NCI-H2227 (cell line): ENCODE measurements around the gene EFCAB10.
A peak's percentile ranks its signal among the peaks of the same experiment; 100 is the strongest.

Source experiments
- DNase-seq: peaks from one replicate; lab custom pipeline; 2025; ENCODE audit not compliant: unreplicated experiment; lab: John Stamatoyannopoulos, UW

Gene EFCAB10

GRCh38 chr7:105581066-105581811 lies at the start of gene EFCAB10:
EFCAB10 (minus strand) TSS chr7:105581493; CDS start chr7:105581463, 30 bp downstream.
- peak; percentile 95 for DNase-seq

GRCh38 chr7:105625986-105626385 lies 44.7 kb upstream of the EFCAB10 start:
- DNase-seq = no peak

- no peak for DNase-seq
Observed at GRCh38 chr7:105623906-105624305, 42.6 kb upstream of the EFCAB10 start.

DNA sequence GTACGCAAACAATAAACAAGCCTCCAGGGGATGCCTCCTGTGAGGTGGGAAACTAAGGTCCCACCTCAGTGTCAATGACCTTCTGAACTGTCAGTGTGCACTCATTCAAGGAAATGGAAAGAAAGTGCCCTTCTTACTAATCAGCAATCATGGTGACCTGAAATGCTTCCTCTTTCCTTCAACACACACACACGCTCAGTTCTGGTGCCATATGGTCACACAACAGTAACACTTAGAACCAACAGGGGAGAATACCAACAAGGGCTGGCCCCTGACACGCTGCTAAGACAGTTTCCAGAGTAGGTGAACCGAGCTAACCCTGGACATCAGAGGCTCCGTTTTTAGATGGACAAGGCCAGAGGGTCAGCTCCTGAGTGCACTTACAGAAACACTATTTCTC lies 42.1 kb upstream of the EFCAB10 start:
- no peak for DNase-seq

DNA sequence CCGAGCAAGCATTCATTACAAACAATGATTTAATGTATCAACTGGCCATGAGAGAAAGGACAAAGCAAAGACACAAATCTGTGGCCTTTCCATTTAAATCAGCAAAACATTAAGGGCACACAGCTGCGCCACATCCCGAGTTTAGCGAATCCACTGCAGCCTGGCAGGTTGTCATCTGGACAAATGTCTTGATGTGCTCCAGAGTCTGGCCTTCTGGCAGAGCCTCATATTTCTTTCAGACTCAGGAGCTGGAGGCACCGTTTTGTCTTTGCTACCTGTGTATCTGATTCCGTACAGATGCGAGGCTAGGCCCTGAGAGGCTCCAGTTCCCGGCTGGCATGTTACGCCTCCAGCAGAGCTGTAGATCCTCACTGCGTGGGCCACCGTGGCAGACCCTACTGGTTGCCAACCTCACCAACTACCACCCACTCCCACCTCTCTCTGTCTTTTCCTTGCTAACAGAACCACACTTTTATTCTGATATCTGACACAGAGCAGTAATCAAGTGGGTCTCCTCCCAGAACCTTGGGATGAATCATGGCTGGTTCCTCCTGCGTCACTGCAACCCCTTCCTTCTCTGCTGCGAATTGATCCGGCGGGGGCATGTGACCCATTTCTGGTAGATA lies 40.9 kb upstream of the EFCAB10 start:
- no peak for DNase-seq

DNA sequence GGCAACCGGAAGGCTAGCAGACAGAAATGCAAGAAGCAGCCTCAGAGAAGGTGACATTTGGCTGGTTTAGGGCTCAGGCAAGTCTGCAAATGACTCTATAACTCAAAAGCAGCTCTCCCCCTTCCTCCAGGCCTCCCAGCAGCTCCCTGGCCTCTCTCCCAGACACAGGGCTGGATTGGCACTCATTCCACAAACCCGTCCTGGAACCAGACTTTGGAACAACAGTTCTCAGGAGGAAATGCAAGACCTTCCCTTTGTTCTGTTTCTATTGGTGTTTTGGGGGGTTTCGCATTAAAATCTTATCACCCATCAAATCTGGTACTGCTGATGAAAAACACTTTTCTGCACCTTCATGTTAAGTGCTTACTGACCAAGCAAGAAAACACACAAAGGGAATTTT lies 40.3 kb upstream of the EFCAB10 start:
- no peak for DNase-seq

DNA sequence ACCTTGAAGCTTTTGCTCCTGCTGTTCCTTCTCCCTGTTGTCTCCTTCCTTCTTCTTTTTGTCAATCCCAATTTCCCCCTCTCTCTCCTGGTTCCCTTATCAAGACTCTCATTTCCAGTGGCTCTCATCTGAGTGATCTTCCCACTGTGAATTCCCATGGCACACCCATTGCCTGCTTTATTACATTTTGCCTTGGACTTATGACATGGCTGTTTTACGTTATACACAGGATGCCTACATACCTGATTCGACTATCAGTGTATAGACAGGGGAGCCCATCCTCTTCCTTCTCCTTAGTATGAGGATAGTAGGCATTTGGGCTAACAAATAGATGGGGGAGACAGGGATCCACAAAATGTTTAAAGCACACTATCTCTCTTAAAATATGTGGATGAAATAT lies 39.9 kb upstream of the EFCAB10 start:
- DNase-seq = no peak

GRCh38 chr7:105619590-105619989 lies 38.3 kb upstream of the EFCAB10 start:
- no peak for DNase-seq

DNA sequence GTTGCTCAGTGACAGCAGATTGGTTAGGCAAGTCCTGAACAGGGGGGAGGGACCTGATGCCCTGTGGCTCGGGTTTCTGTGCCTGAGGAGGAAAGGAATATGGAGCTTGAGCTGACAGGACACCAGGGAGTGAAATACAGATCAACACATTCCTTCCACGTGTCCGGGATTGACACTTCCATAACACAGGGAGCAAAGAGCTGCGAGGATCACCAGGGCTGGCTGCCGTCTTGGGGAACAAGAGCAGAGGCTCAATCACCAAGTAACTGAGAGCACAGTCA lies 36.7 kb upstream of the EFCAB10 start:
- DNase-seq = no peak

- no peak for DNase-seq
Observed at GRCh38 chr7:105617280-105618015, 36.2 kb upstream of the EFCAB10 start.

DNA sequence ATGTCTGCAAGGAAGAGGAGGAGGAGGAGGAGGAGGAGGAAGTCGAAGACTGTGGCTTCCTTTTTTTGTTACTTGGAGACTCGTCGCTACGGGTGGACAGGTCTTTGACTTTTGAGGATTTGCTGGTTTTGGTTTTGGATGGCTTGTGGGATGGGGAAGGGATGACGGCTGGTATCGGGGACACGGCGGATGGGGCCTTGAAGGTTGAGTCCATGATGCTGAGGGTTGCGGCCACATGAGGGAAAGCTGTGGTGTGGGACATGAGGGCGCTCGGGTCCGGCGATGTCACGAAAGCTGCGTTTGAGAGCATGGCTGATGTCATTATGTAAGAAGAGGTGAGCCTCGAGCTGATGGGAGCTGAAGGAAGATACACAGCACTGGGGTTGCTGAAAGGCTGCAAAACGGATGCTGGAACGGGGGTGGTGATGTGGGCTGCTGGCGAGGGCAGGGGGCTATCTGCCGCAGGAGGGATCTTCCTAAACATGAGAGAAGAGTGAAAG lies 33.1 kb upstream of the EFCAB10 start:
- DNase-seq = no peak

GRCh38 chr7:105613611-105614330 lies 32.5 kb upstream of the EFCAB10 start:
- no peak for DNase-seq

DNA sequence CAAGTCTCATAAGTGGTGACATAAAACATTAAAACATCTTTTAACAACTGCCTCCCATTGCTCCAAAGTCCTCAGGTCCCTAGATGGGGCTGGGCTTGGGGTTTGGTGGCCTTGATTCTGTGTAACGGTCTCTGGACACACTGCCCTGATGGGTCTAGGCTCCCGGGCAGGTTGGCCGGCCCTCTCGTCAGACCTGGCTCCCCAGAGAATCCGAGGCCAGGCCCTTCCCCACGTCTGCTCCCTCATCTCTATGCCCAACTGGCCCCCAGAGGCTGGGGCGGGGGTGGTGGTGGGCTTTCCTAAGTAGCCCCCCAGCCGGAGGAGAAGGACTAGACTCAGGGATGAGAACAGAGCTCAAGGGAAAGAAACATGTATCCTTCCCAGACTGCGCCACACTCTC lies 31.5 kb upstream of the EFCAB10 start:
- DNase-seq = no peak

DNA sequence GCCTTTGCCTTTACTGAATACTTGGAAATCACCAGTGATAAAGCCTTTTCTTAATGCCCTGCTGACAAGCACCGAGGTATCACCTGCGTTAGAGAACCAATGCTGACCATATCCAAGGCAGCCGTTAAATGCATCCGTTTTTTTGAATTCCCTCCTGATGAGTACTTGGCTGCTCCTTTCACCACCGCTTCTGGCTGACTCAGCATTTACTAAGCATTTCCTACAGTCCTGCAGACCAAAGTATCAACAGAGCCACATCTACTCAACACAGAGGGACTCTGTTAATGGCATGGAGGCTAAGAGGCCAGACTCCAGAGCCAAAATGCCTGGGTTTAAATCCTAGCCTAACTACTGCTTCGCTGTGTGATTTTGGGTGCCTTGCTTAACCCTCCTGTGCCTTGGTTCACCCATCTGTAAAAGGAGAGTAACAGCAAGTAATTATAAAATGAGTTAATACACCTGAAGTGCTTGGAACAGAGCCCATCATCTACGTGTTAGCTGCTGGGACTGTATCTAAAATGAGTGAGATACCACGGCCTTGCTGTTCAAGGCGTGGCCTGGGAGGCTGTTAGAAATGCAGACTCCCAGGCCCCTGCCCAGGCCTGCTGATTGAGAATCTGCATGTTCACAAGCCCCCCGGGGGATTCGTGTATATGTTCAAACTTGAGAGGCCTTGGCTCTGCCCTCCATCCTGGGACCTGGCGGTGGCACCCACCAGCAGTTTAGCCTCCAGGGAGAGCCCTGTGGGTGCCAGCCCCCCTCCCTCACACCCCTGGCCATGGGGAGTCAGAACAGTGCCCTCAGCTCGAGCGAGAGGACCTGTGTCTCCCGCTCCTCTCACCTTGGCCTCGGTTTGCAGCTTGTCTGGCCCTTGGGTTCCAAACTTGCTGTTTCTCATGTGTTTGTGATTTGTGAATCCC lies 30.8 kb upstream of the EFCAB10 start:
- no peak for DNase-seq

- DNase-seq = no peak
Observed at GRCh38 chr7:105610165-105610930, 29.1 kb upstream of the EFCAB10 start.

DNA sequence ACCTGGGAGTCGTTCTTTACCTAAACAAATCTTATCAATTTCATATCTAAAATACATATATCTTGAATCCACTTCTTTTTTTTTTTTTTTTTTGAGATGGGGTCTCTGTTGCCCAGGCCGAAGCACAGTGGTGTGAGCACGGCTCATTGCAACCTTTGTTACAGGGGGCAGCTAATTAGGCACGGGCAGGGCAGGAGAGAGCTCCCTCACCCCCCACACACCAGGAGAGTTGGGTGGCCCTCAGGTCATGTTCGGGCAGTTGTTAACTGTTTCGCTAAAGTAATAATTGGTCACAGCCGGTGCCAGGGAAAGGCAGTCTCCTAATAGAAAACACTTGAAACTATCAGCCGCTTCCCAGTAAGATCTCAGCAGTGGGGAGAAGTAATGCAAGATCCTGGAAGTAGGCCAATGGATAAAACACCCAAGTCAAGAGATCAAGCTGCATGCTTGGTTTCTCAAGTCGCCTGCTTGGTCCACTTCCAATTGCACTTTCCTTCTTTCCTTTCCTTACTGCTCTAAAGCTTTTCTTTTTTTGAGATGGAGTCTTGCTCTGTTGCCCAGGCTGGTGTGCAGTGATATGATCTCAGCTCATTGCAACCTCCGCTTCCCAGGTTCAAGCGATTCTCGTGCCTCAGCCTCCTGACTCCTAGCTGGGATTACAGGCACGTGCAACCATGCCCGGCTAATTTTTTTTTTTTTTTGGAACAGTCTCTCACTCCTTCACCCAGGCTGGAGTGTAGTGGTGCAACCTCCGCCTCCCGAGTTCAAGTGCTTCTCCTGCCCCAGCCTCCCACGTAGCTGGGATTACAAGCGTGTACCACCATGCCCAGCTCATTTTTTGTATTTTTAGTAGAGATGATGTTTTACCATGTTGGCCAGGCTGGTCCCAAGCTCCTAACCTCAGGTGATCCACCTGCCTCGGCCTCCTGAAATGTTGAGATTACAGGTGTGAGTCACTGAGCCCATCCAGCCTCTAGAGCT lies 21.3 kb upstream of the EFCAB10 start:
- no peak for DNase-seq

DNA sequence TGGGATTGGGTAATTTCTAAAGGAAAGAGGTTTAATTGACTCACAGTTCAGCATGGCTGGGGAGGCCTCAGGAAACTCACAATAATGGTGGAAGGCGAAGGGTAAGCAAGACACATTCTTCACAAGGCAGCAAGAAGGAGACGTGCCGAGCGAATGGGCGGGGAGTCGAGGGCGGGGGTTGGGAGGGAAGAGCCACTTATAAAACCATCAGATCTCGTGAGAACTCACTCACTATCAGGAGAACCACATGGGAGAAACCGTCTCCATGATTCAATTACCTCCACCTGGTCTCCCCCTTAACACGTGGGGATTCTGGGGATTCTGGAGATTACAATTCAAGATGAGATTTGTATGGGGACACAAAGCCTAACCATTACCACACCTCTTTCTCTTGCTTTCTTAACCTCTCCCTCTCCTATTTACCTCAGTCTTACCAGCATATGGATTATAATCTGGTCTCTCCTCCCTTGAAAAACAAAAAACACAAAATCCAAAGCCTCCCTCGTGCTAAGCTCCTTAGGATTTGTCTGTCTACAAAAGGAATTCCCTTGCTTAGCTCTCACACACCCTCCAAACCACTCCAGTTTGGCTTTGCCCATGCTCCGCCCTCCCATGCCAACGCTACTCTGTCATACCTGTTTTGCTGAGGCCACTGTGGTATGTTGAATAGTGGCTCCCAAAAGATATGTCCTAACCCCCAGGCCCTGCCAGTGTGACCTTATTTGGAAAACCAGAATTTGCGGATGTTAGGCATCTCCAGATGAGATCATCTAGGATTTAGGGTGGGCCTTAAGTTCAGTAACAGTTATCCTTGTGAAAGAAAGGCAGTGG lies 19.6 kb upstream of the EFCAB10 start:
- DNase-seq = no peak

DNA sequence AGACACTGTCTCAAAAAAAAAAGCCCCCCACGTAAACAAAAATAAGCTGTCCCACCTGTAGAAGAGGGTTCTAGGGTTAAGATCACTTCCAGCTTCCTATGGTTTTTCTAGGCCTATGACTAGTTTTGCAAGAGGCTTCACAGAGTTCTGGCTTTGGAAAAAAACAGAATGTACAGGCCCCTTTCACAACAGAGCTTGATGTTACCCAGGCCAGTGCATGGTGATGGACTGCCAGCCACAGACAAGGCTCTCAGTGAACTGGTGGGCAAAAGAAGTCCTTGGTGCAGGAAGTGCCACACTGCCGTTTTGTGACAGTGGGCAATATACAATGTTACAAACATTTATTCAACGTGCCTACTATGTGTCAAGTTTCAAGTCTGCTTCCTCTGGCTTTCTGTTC lies 18.3 kb upstream of the EFCAB10 start:
- no peak for DNase-seq
